Ammon's horn (tissue), 1 donor: Measurements from ENCODE around the gene AKR1D1.

Experiments used
- DNase-seq: peaks from one replicate; pipeline ENCODE4 v3.0.0-alpha.2; 2016; ENCODE audit warnings: low spot score

The AKR1D1 gene

DNA sequence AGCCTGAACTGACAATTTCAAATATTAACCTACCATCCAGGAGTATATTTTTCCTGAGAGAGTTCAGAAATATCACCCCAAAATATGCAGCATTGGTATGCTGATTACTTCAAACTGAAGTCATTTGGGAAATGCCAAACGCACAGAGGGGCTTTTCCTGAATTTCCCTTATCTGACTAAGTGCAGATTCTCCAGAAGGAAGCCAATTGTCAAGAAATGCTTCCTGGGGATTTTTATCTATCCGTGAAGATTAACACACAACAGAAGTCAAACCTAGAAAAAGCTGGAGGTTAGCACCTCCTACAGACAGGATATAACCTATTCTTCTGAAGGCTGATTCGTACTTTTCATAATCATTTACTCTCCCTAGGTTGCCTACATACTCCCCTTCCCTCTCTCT, 91.0 kb downstream of the AKR1D1 start:
- no peak for DNase-seq

DNA sequence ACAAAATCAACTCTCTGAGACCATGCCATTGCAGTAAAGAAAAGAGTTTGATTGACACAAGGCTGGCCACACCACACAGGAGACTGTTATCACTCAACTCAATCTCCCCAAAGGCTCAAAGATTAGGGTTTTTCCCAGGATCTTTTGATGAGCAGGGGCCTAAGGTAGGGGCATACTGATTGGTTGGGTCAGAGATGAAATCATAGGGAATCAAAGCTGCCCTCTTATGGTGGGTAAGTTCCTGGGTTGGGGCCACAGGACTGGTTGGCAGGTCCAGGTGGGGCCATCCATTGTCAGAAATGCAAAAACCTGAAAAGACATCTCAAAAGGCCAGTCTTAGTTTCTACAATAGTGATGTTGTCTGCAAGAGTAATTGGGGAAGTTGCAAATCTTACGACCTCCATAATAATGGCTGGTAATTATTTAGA, 91.6 kb downstream of the AKR1D1 start:
- no peak for DNase-seq
